Measurements from ENCODE around the gene CDC27. TPM values are rescaled to one million over a fixed set of nuclear protein-coding genes. Genes with fewer than 3 reads are reported as not detected.
"Not testable (repeated sequence)": the region's sequence is repeated elsewhere in the genome, so short reads cannot be mapped to it uniquely, and the experiment has no call there.

CDC27 gene
- total RNA-seq, 1 donor from 2014 or later = 167 TPM

DNA sequence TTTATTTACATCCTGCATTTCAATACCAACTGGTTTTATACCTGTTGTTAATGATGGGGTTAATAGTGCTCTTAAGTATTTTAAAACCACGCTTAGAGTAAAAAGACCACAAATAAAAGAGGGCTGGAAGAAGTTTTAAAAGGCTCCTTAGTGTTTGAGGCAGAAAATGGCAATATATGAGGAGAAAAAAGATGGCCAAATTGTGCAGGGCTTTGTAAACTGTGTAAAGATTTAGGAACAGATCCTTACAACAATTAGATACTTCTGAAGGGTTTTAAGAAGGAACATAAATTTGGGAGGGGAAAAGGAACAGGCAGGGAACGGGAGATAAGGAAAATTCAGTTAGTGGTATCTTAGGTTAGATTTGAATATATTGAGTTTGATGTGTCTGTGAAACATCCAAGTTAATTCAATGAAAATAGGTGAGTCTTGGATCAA lies 12.7 kb downstream of the CDC27 start:
- no peaks in the 10 kb centered on the region for H3K27me3 Mint-ChIP-seq (ENCODE audit: insufficient read depth, low read depth)
- no peaks in the 10 kb centered on the region for H3K9me3 Mint-ChIP-seq
- Histone ChIP-seq H3K79me2 (ENCODE audit: low read depth) (peaks cover 96% of the 10 kb centered on the region), H3K27ac (no peak overlapping the region), H3K4me1 (no peaks in the 10 kb centered on the region), H2AFZ (replicated peaks) (no peak overlapping the region), H3F3A (ENCODE audit: low read depth) (no peaks in the 10 kb centered on the region), H3K4me2 (no peak overlapping the region), H3K9me3 (ENCODE audit: low read depth) (no peaks in the 10 kb centered on the region), H3K4me3 (no peak overlapping the region), H3K9ac (no peak overlapping the region), H4K20me1 (ENCODE audit: low read depth) (peaks cover 89% of the 10 kb centered on the region), H3K27me3 (no peaks in the 10 kb centered on the region), H3K36me3 (peaks cover 15% of the 10 kb centered on the region)
- peaks cover 19% of the 10 kb centered on the region for H3K36me3 Mint-ChIP-seq
- DNase-seq (ENCODE audit: low spot score) = no peak
- no peak overlapping the region for H3K4me3 Mint-ChIP-seq
- TF ChIP-seq, protein P1, sequence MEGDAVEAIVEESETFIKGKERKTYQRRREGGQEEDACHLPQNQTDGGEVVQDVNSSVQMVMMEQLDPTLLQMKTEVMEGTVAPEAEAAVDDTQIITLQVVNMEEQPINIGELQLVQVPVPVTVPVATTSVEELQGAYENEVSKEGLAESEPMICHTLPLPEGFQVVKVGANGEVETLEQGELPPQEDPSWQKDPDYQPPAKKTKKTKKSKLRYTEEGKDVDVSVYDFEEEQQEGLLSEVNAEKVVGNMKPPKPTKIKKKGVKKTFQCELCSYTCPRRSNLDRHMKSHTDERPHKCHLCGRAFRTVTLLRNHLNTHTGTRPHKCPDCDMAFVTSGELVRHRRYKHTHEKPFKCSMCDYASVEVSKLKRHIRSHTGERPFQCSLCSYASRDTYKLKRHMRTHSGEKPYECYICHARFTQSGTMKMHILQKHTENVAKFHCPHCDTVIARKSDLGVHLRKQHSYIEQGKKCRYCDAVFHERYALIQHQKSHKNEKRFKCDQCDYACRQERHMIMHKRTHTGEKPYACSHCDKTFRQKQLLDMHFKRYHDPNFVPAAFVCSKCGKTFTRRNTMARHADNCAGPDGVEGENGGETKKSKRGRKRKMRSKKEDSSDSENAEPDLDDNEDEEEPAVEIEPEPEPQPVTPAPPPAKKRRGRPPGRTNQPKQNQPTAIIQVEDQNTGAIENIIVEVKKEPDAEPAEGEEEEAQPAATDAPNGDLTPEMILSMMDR (IDR thresholded peaks at IDR 0.05) = no peak
- no peak for TF ChIP-seq EZH2phosphoT487 (IDR thresholded peaks at IDR 0.05)
- TF ChIP-seq EZH2 (IDR thresholded peaks at IDR 0.05) = no peak
- H3K4me1 Mint-ChIP-seq = peaks cover 2% of the 10 kb centered on the region
- H3K27ac Mint-ChIP-seq = no peak overlapping the region

DNA sequence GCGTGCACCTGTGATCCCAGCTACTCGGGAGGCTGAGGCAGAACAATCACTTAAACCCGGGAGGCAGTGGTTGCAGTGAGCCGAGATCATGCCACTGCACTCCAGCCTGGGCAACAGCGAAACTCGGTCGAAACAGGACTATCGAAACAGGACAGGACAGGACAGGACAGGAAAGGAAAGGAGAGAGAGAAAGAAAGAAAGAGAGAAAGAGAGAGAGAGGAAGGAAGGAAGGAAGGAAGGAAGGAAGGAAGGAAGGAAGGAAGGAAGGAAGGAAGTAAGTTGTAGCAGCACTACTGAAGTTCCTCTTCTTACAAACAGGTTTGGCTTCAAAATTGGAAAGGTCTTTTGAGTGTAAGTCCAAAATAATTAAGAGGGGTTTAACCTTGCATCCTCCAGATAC lies 14.3 kb downstream of the CDC27 start:
- not testable (repeated sequence) for H3K9ac ChIP-seq; H3K9me3 ChIP-seq (ENCODE audit: low read depth); DNase-seq (ENCODE audit: low spot score); H2AFZ ChIP-seq (replicated peaks); H3K27ac Mint-ChIP-seq; H3K4me1 Mint-ChIP-seq; H3K4me3 ChIP-seq; H3K27me3 Mint-ChIP-seq (ENCODE audit: insufficient read depth, low read depth); H3K4me3 Mint-ChIP-seq; H3K27ac ChIP-seq; H3K4me1 ChIP-seq; H3K27me3 ChIP-seq; H3K9me3 Mint-ChIP-seq; H3F3A ChIP-seq (ENCODE audit: low read depth); H3K4me2 ChIP-seq
- H3K36me3 Mint-ChIP-seq = peaks cover 15% of the 10 kb centered on the region
- peaks cover 91% of the 10 kb centered on the region for H4K20me1 ChIP-seq (ENCODE audit: low read depth)
- peaks cover 99% of the 10 kb centered on the region for H3K79me2 ChIP-seq (ENCODE audit: low read depth)
- H3K36me3 ChIP-seq = peaks cover 12% of the 10 kb centered on the region

DNA sequence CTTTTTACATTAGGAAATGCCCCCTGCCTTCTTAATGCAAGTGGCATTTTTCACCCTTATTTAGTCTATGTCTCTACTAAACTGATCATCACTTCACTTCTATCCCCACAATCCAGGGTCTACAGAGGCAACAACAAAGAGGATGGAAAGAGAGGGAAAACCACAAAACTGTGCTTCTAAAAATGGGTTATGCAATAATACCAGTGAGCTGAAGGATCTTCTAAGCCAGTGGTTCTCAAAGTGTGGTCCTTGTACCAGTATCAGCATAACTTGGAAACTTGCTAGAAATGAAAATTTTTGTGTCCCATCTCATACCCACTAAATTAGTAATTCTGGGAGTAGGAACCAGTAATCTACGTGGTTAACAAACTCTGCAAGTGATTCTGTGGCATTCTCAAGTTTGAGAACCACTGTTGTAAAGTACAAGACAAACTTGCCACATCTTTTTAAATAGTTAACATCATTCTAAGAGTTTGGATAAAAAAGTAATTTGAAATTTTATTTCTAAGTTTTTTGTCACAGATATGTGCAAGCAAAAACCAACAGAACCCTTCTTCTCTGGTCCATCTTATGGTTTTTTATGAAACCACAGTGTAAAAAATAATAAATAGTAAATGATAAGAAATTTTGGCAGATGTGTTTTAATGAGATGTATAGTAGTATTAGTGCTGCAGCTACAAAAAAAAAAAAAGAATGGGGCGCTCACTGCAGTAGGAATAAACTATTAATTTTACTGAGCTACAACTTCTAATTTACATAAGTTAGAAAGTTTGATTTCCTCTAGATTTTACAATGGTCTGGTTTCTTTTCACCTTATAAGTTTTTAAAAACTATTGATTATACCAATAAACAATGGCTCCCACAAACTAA lies 16.2 kb downstream of the CDC27 start:
- Mint-ChIP-seq H3K27ac (no peak overlapping the region), H3K36me3 (peaks cover 21% of the 10 kb centered on the region), H3K4me3 (no peak overlapping the region), H3K9me3 (no peaks in the 10 kb centered on the region), H3K27me3 (ENCODE audit: insufficient read depth, low read depth) (no peaks in the 10 kb centered on the region), H3K4me1 (peaks cover 2% of the 10 kb centered on the region)
- no peak overlapping the region for H2AFZ ChIP-seq (replicated peaks)
- no peaks in the 10 kb centered on the region for H3F3A ChIP-seq (ENCODE audit: low read depth)
- peaks cover 12% of the 10 kb centered on the region for H3K36me3 ChIP-seq
- H3K79me2 ChIP-seq (ENCODE audit: low read depth) = peaks cover 87% of the 10 kb centered on the region
- H3K9ac ChIP-seq = no peak overlapping the region
- no peak for TF ChIP-seq EZH2 (IDR thresholded peaks at IDR 0.05)
- TF ChIP-seq, protein P1 (IDR thresholded peaks at IDR 0.05) = no peak
- TF ChIP-seq EZH2phosphoT487 (IDR thresholded peaks at IDR 0.05) = no peak
- H3K9me3 ChIP-seq (ENCODE audit: low read depth) = no peaks in the 10 kb centered on the region
- DNase-seq (ENCODE audit: low spot score) = no peak
- no peak overlapping the region for H3K4me2 ChIP-seq
- H3K4me1 ChIP-seq = no peaks in the 10 kb centered on the region
- H3K4me3 ChIP-seq = no peak overlapping the region
- H3K27ac ChIP-seq = no peak overlapping the region
- no peaks in the 10 kb centered on the region for H3K27me3 ChIP-seq
- H4K20me1 ChIP-seq (ENCODE audit: low read depth) = peaks cover 75% of the 10 kb centered on the region

DNA sequence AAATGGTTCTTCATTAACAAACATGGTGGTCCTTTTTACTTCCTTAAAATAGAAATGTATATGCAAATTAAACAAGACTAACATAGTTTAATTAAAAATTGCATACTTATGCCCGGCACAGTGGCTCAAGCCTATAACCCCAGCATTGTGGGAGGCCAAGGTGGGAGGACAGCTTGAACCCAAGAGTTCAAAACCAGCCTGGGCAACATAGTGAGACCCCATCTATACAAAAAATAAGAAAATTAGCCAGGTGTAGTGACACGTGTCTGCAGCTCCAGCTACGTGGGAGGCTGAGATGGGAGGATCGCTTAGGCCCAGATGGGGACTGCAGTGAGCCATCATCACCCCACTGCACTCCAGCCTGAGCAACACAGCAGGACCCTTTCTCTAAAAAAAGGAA lies 18.4 kb downstream of the CDC27 start:
- no peak overlapping the region for H3K4me3 Mint-ChIP-seq
- DNase-seq (ENCODE audit: low spot score) = no peak
- H3K36me3 Mint-ChIP-seq = peaks cover 23% of the 10 kb centered on the region
- H3K4me1 Mint-ChIP-seq = no peaks in the 10 kb centered on the region
- H3K27me3 ChIP-seq = no peaks in the 10 kb centered on the region
- H2AFZ ChIP-seq (replicated peaks) = no peak overlapping the region
- peaks cover 58% of the 10 kb centered on the region for H4K20me1 ChIP-seq (ENCODE audit: low read depth)
- no peaks in the 10 kb centered on the region for H3K27me3 Mint-ChIP-seq (ENCODE audit: insufficient read depth, low read depth)
- H3K4me1 ChIP-seq = no peaks in the 10 kb centered on the region
- no peak overlapping the region for H3K9ac ChIP-seq
- TF ChIP-seq, protein P1 (IDR thresholded peaks at IDR 0.05) = no peak
- no peak for TF ChIP-seq EZH2 (IDR thresholded peaks at IDR 0.05)
- TF ChIP-seq EZH2phosphoT487 (IDR thresholded peaks at IDR 0.05) = no peak
- H3K36me3 ChIP-seq = peaks cover 9% of the 10 kb centered on the region
- no peak overlapping the region for H3K4me3 ChIP-seq
- H3F3A ChIP-seq (ENCODE audit: low read depth) = no peaks in the 10 kb centered on the region
- H3K79me2 ChIP-seq (ENCODE audit: low read depth) = peaks cover 65% of the 10 kb centered on the region
- H3K27ac ChIP-seq = no peak overlapping the region
- H3K9me3 ChIP-seq (ENCODE audit: low read depth) = no peaks in the 10 kb centered on the region
- H3K9me3 Mint-ChIP-seq = no peaks in the 10 kb centered on the region
- no peak overlapping the region for H3K27ac Mint-ChIP-seq
- H3K4me2 ChIP-seq = no peak overlapping the region

DNA sequence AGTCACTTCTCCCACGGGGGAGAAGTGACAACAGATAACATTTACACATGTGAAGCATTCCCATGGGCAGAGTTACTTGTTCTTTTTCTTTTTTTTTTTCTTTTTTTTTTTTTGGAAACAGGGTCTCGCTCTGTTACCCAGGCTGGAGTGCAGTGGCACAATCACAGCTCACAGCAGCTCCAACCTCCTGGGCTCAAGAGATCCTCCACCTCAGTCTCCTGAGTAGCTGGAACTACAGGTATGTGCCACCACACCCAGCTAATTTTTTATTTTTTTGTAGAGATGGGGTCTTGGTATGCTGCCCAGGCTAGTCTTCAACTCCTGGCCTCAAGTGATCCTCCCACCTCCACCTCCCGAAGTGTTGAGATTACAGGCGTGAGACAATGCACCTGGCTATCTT lies 20.2 kb downstream of the CDC27 start:
- not testable (repeated sequence) for H3K4me3 ChIP-seq; DNase-seq (ENCODE audit: low spot score); H3K27ac ChIP-seq; H3K9ac ChIP-seq; H3K9me3 Mint-ChIP-seq; H3K9me3 ChIP-seq (ENCODE audit: low read depth); H3K4me1 ChIP-seq; H3K27me3 Mint-ChIP-seq (ENCODE audit: insufficient read depth, low read depth); H3K4me2 ChIP-seq; H3K27ac Mint-ChIP-seq; H3F3A ChIP-seq (ENCODE audit: low read depth); H3K27me3 ChIP-seq; H3K4me1 Mint-ChIP-seq; H2AFZ ChIP-seq (replicated peaks); H3K4me3 Mint-ChIP-seq
- peaks cover 53% of the 10 kb centered on the region for H3K79me2 ChIP-seq (ENCODE audit: low read depth)
- H4K20me1 ChIP-seq (ENCODE audit: low read depth) = peaks cover 41% of the 10 kb centered on the region
- H3K36me3 Mint-ChIP-seq = peaks cover 22% of the 10 kb centered on the region
- peaks cover 13% of the 10 kb centered on the region for H3K36me3 ChIP-seq

All from neural progenitor cell (in vitro differentiated cells).